Measurements from ENCODE around the gene ZBTB34. TPM values are rescaled to one million over a fixed set of nuclear protein-coding genes. Genes with fewer than 3 reads are reported as not detected.

The ZBTB34 gene
- polyA plus RNA-seq, 4 donors = 1.1 to 15.2 (median 2.2) TPM

- whole genome bisulfite sequencing, 3 donors = 89 to 95% (median 94%) methylated on average over 2 of the region's 2 CpGs
- no peak overlapping the region for H3K4me3 ChIP-seq (ENCODE audit: low read depth in 1 of 3, low read length in 3 of 3)
- no peak for FAIRE-seq
Measured at GRCh38 chr9:126859111-126859510, 1.3 kb upstream of the ZBTB34 start.

GRCh38 chr9:126860757-126861466, 473 bp downstream of the ZBTB34 start:
- WGBS, 3 donors = 0 to 1% (median 1%) methylated on average over 31 to 71 of the region's 71 CpGs
- Histone ChIP-seq H3K4me3 (ENCODE audit: low read depth in 1 of 3, low read length in 3 of 3) (peak overlapping the region; percentile 67 to 96 (median 71)), H3K4me1 (ENCODE audit: control insufficient read depth in 3 of 3, insufficient read depth in 2 of 3, low read depth in 1 of 3, low read length in 2 of 3) (peaks cover 0 to 17% (median 16%) of the 10 kb centered on the region in 3 donors), H3K27me3 (ENCODE audit: control insufficient read depth in 3 of 3, insufficient read depth in 3 of 3, low read length in 3 of 3) (peaks cover 0 to 3% (median 0%) of the 10 kb centered on the region in 3 donors), H3K36me3 (ENCODE audit: control insufficient read depth in 3 of 3, insufficient read depth in 2 of 3, low read depth in 1 of 3, low read length in 3 of 3) (peaks cover 0 to 7% (median 3%) of the 10 kb centered on the region in 3 donors), H3K27ac (ENCODE audit: low read depth in 1 of 3, low read length in 2 of 3) (peak overlapping the region; percentile 73 to 95 (median 82)), H3K9me3 (ENCODE audit: control insufficient read depth in 2 of 2, insufficient read depth in 1 of 2, low read depth in 1 of 2, low read length in 1 of 2) (no peaks in the 10 kb centered on the region)
- DNase-seq = peak; percentile 30 to 69
- no peak for FAIRE-seq

More at GRCh38 chr9:126859111-126859510, 1.3 kb upstream of the ZBTB34 start:
- Histone ChIP-seq H3K9me3 (ENCODE audit: control insufficient read depth in 2 of 2, insufficient read depth in 1 of 2, low read depth in 1 of 2, low read length in 1 of 2) (no peaks in the 10 kb centered on the region), H3K36me3 (ENCODE audit: control insufficient read depth in 3 of 3, insufficient read depth in 2 of 3, low read depth in 1 of 3, low read length in 3 of 3) (peaks cover 0 to 3% (median 0%) of the 10 kb centered on the region in 3 donors), H3K27ac (ENCODE audit: low read depth in 1 of 3, low read length in 2 of 3) (no peak overlapping the region), H3K4me1 (ENCODE audit: control insufficient read depth in 3 of 3, insufficient read depth in 2 of 3, low read depth in 1 of 3, low read length in 2 of 3) (peaks cover 0 to 17% (median 16%) of the 10 kb centered on the region in 3 donors), H3K27me3 (ENCODE audit: control insufficient read depth in 3 of 3, insufficient read depth in 3 of 3, low read length in 3 of 3) (peaks cover 0 to 4% (median 0%) of the 10 kb centered on the region in 3 donors)
- no peak for DNase-seq

- H3K27me3 ChIP-seq (ENCODE audit: control insufficient read depth in 3 of 3, insufficient read depth in 3 of 3, low read length in 3 of 3) = no peaks in the 10 kb centered on the region
- peaks cover 0 to 11% (median 3%) of the 10 kb centered on the region in 3 donors for H3K36me3 ChIP-seq (ENCODE audit: control insufficient read depth in 3 of 3, insufficient read depth in 2 of 3, low read depth in 1 of 3, low read length in 3 of 3)
- 13 to 24% (median 20%) methylated on average over 3 of the region's 3 CpGs for WGBS, 3 donors
- peak; percentile 6 to 28 for DNase-seq
- H3K9me3 ChIP-seq (ENCODE audit: control insufficient read depth in 2 of 2, insufficient read depth in 1 of 2, low read depth in 1 of 2, low read length in 1 of 2) = no peaks in the 10 kb centered on the region
- peak overlapping the region in 2 of 3 donors; percentile 33 to 73 for H3K27ac ChIP-seq (ENCODE audit: low read depth in 1 of 3, low read length in 2 of 3)
- H3K4me3 ChIP-seq (ENCODE audit: low read depth in 1 of 3, low read length in 3 of 3) = peak overlapping the region in 2 of 3 donors; percentile 67 to 71
- no peak for FAIRE-seq
- H3K4me1 ChIP-seq (ENCODE audit: control insufficient read depth in 3 of 3, insufficient read depth in 2 of 3, low read depth in 1 of 3, low read length in 2 of 3) = peaks cover 0 to 17% (median 16%) of the 10 kb centered on the region in 3 donors
Measured at GRCh38 chr9:126861707-126862103, 1.3 kb downstream of the ZBTB34 start.

GRCh38 chr9:126862104-126862761, 1.8 kb downstream of the ZBTB34 start:
- Histone ChIP-seq H3K9me3 (ENCODE audit: control insufficient read depth in 2 of 2, insufficient read depth in 1 of 2, low read depth in 1 of 2, low read length in 1 of 2) (no peaks in the 10 kb centered on the region), H3K4me1 (ENCODE audit: control insufficient read depth in 3 of 3, insufficient read depth in 2 of 3, low read depth in 1 of 3, low read length in 2 of 3) (peaks cover 0 to 17% (median 16%) of the 10 kb centered on the region in 3 donors), H3K4me3 (ENCODE audit: low read depth in 1 of 3, low read length in 3 of 3) (peak overlapping the region in 2 of 3 donors; percentile 67 to 71), H3K27me3 (ENCODE audit: control insufficient read depth in 3 of 3, insufficient read depth in 3 of 3, low read length in 3 of 3) (no peaks in the 10 kb centered on the region), H3K36me3 (ENCODE audit: control insufficient read depth in 3 of 3, insufficient read depth in 2 of 3, low read depth in 1 of 3, low read length in 3 of 3) (peaks cover 0 to 11% (median 3%) of the 10 kb centered on the region in 3 donors), H3K27ac (ENCODE audit: low read depth in 1 of 3, low read length in 2 of 3) (peak overlapping the region in 2 of 3 donors; percentile 33 to 73)
- FAIRE-seq = no peak
- 21 to 29% (median 27%) methylated on average over 11 of the region's 11 CpGs for WGBS, 3 donors
- peak; percentile 37 to 46 for DNase-seq

GRCh38 chr9:126864771-126865170, 4.3 kb downstream of the ZBTB34 start:
- DNase-seq = no peak
- peaks cover 0 to 25% (median 3%) of the 10 kb centered on the region in 3 donors for H3K36me3 ChIP-seq (ENCODE audit: control insufficient read depth in 3 of 3, insufficient read depth in 2 of 3, low read depth in 1 of 3, low read length in 3 of 3)
- H3K27me3 ChIP-seq (ENCODE audit: control insufficient read depth in 3 of 3, insufficient read depth in 3 of 3, low read length in 3 of 3) = no peaks in the 10 kb centered on the region
- no peak for FAIRE-seq
- H3K4me1 ChIP-seq (ENCODE audit: control insufficient read depth in 3 of 3, insufficient read depth in 2 of 3, low read depth in 1 of 3, low read length in 2 of 3) = peaks cover 0 to 17% (median 15%) of the 10 kb centered on the region in 3 donors
- no peaks in the 10 kb centered on the region for H3K9me3 ChIP-seq (ENCODE audit: control insufficient read depth in 2 of 2, insufficient read depth in 1 of 2, low read depth in 1 of 2, low read length in 1 of 2)
- H3K27ac ChIP-seq (ENCODE audit: low read depth in 1 of 3, low read length in 2 of 3) = no peak overlapping the region
- H3K4me3 ChIP-seq (ENCODE audit: low read depth in 1 of 3, low read length in 3 of 3) = no peak overlapping the region
- WGBS, 3 donors = 64 to 72% (median 71%) methylated on average over 2 of the region's 2 CpGs

- FAIRE-seq = no peak
- H3K36me3 ChIP-seq (ENCODE audit: control insufficient read depth in 3 of 3, insufficient read depth in 2 of 3, low read depth in 1 of 3, low read length in 3 of 3) = peaks cover 0 to 33% (median 0%) of the 10 kb centered on the region in 3 donors
Measured at GRCh38 chr9:126869368-126869767, 8.9 kb downstream of the ZBTB34 start.

GRCh38 chr9:126872516-126872915, 12.1 kb downstream of the ZBTB34 start:
- Histone ChIP-seq H3K27ac (ENCODE audit: low read depth in 1 of 3, low read length in 2 of 3) (no peak overlapping the region), H3K9me3 (ENCODE audit: control insufficient read depth in 2 of 2, insufficient read depth in 1 of 2, low read depth in 1 of 2, low read length in 1 of 2) (no peaks in the 10 kb centered on the region), H3K4me3 (ENCODE audit: low read depth in 1 of 3, low read length in 3 of 3) (no peak overlapping the region), H3K27me3 (ENCODE audit: control insufficient read depth in 3 of 3, insufficient read depth in 3 of 3, low read length in 3 of 3) (no peaks in the 10 kb centered on the region), H3K36me3 (ENCODE audit: control insufficient read depth in 3 of 3, insufficient read depth in 2 of 3, low read depth in 1 of 3, low read length in 3 of 3) (peaks cover 0 to 25% (median 0%) of the 10 kb centered on the region in 3 donors), H3K4me1 (ENCODE audit: control insufficient read depth in 3 of 3, insufficient read depth in 2 of 3, low read depth in 1 of 3, low read length in 2 of 3) (no peaks in the 10 kb centered on the region)
- WGBS, 3 donors = 79 to 93% (median 85%) methylated on average over 4 of the region's 4 CpGs
- no peak for FAIRE-seq
- no peak for DNase-seq

More at GRCh38 chr9:126869368-126869767, 8.9 kb downstream of the ZBTB34 start:
- no peaks in the 10 kb centered on the region for H3K9me3 ChIP-seq (ENCODE audit: control insufficient read depth in 2 of 2, insufficient read depth in 1 of 2, low read depth in 1 of 2, low read length in 1 of 2)
- H3K27ac ChIP-seq (ENCODE audit: low read depth in 1 of 3, low read length in 2 of 3) = no peak overlapping the region
- 87 to 96% (median 95%) methylated on average over 7 of the region's 7 CpGs for WGBS, 3 donors
- DNase-seq = no peak
- no peak overlapping the region for H3K4me3 ChIP-seq (ENCODE audit: low read depth in 1 of 3, low read length in 3 of 3)
- H3K4me1 ChIP-seq (ENCODE audit: control insufficient read depth in 3 of 3, insufficient read depth in 2 of 3, low read depth in 1 of 3, low read length in 2 of 3) = no peaks in the 10 kb centered on the region
- H3K27me3 ChIP-seq (ENCODE audit: control insufficient read depth in 3 of 3, insufficient read depth in 3 of 3, low read length in 3 of 3) = no peaks in the 10 kb centered on the region

- Histone ChIP-seq H3K36me3 (ENCODE audit: control insufficient read depth in 3 of 3, insufficient read depth in 2 of 3, low read depth in 1 of 3, low read length in 3 of 3) (peaks cover 0 to 28% (median 0%) of the 10 kb centered on the region in 3 donors), H3K27ac (ENCODE audit: low read depth in 1 of 3, low read length in 2 of 3) (no peak overlapping the region), H3K4me1 (ENCODE audit: control insufficient read depth in 3 of 3, insufficient read depth in 2 of 3, low read depth in 1 of 3, low read length in 2 of 3) (no peaks in the 10 kb centered on the region), H3K9me3 (ENCODE audit: control insufficient read depth in 2 of 2, insufficient read depth in 1 of 2, low read depth in 1 of 2, low read length in 1 of 2) (no peaks in the 10 kb centered on the region), H3K27me3 (ENCODE audit: control insufficient read depth in 3 of 3, insufficient read depth in 3 of 3, low read length in 3 of 3) (no peaks in the 10 kb centered on the region), H3K4me3 (ENCODE audit: low read depth in 1 of 3, low read length in 3 of 3) (no peak overlapping the region)
- DNase-seq (no peak), FAIRE-seq (no peak)
- 76 to 81% (median 79%) methylated on average over 9 of the region's 9 CpGs for WGBS, 3 donors
Measured at GRCh38 chr9:126874546-126875314, 14.3 kb downstream of the ZBTB34 start.

Data from small intestine (tissue), 7 donors.